ENCODE results near the gene TTC38. TPM values are rescaled to one million over a fixed set of nuclear protein-coding genes. Genes with fewer than 3 reads are reported as not detected.
"Not testable (repeated sequence)": the region's sequence is repeated elsewhere in the genome, so short reads cannot be mapped to it uniquely, and the experiment has no call there.

TTC38 gene
- polyA plus RNA-seq, 2 of the 4 experiments (the other 2 are of a cell fraction), result 12.4 to 22.1 TPM

- TF ChIP-seq REST (IDR thresholded peaks at IDR 0.05) (no peak), RAD21 (conservative IDR thresholded peaks at IDR 0.05 in 1 of 2, IDR thresholded peaks at IDR 0.05 in 1 of 2) (no peak), KDM5A (IDR thresholded peaks at IDR 0.05) (no peak)
These were observed 44.2 kb downstream of the TTC38 start (continued) for GRCh38 chr22:46312056-46312455.

- H3K27ac ChIP-seq; H3K4me1 ChIP-seq; H3K9me3 ChIP-seq; FAIRE-seq; H3K4me2 ChIP-seq; POLR2A ChIA-PET; ATAC-seq; H3K4me3 ChIP-seq; DNase-seq (ENCODE audit: low read depth in 1 of 2, low spot score in 1 of 2): not testable (repeated sequence)
- WGBS (ENCODE audit: missing lambda C conversion rate), result 88% methylated on average over 2 of the region's 2 CpGs
- CTCF ChIA-PET, result interaction anchor here (0.6 to 20.1 kb wide), 12 partner anchors 10 to 319 kb away, joined by 3 to 272 read pairs (median 4); no protein-coding TSS in a partner anchor
These were observed 45.0 kb downstream of the TTC38 start for GRCh38 chr22:46312848-46313247.

GRCh38 chr22:46315976-46316375, 48.2 kb downstream of the TTC38 start:
- Histone ChIP-seq H3K4me1 (no peaks in the 10 kb centered on the region), H3K27ac (no peak overlapping the region), H3K4me2 (no peak overlapping the region), H3K4me3 (no peak overlapping the region), H3K9me3 (no peaks in the 10 kb centered on the region)
- ATAC-seq (no peak), FAIRE-seq (no peak), DNase-seq (ENCODE audit: low read depth in 1 of 2, low spot score in 1 of 2) (no peak)
- TF ChIP-seq HEYL (CRISPR knock-in tag; IDR thresholded peaks at IDR 0.05) (no peak), JUN (IDR thresholded peaks at IDR 0.05) (no peak), RARB (CRISPR knock-in tag; IDR thresholded peaks at IDR 0.05) (no peak), MAX (IDR thresholded peaks at IDR 0.05) (no peak), BHLHE40 (IDR thresholded peaks at IDR 0.05; ENCODE audit: low read depth, low read length) (no peak), TFCP2L1 (CRISPR knock-in tag; IDR thresholded peaks at IDR 0.05) (no peak), FOSB (CRISPR knock-in tag; IDR thresholded peaks at IDR 0.05) (no peak), CBX2 (IDR thresholded peaks at IDR 0.05; ENCODE audit: borderline replicate concordance, low read depth) (no peak), MYC (IDR thresholded peaks at IDR 0.05; ENCODE audit: borderline replicate concordance, low read length) (no peak), ZC3H11A (IDR thresholded peaks at IDR 0.05) (no peak)
- ChIA-PET CTCF (interaction anchor here (0.6 to 20.1 kb wide), 10 partner anchors 7 to 320 kb away, joined by 3 to 272 read pairs (median 6); no protein-coding TSS in a partner anchor), POLR2A (no interaction called here)
- 91% methylated on average over 8 of the region's 12 CpGs for WGBS (ENCODE audit: missing lambda C conversion rate)

GRCh38 chr22:46317646-46318045, 49.8 kb downstream of the TTC38 start:
- Histone ChIP-seq H3K4me3 (no peak overlapping the region), H3K27ac (no peak overlapping the region), H3K4me2 (no peak overlapping the region), H3K4me1 (no peaks in the 10 kb centered on the region), H3K9me3 (no peaks in the 10 kb centered on the region)
- WGBS (ENCODE audit: missing lambda C conversion rate), result 92% methylated on average over 20 of the region's 20 CpGs
- CTCF ChIA-PET, result interaction anchor here (0.8 to 20.1 kb wide), 5 partner anchors 14 to 322 kb away, joined by 3 to 272 read pairs (median 21); no protein-coding TSS in a partner anchor
- DNase-seq (ENCODE audit: low read depth in 1 of 2, low spot score in 1 of 2) (no peak), FAIRE-seq (no peak), ATAC-seq (no peak)
- POLR2A ChIA-PET, result no interaction called here
- no peak for TF ChIP-seq TP53 (CRISPR knock-in tag; IDR thresholded peaks at IDR 0.05)
- no peak for TF ChIP-seq NR3C1 (IDR thresholded peaks at IDR 0.05)
- no peak for TF ChIP-seq JUNB (IDR thresholded peaks at IDR 0.05)
- no peak for TF ChIP-seq RCOR1 (IDR thresholded peaks at IDR 0.05; ENCODE audit: low read depth, low read length)
- TF ChIP-seq NFE2L2 (conservative IDR thresholded peaks at IDR 0.05; ENCODE audit: low read length), result no peak
- TF ChIP-seq HOXB5 (CRISPR knock-in tag; IDR thresholded peaks at IDR 0.05), result no peak
- TF ChIP-seq PBX3 (IDR thresholded peaks at IDR 0.05), result no peak
- TF ChIP-seq EHMT2 (IDR thresholded peaks at IDR 0.05; ENCODE audit: low read depth), result no peak
- no peak for TF ChIP-seq FOXS1 (CRISPR knock-in tag; IDR thresholded peaks at IDR 0.05)
- TF ChIP-seq RNF2 (IDR thresholded peaks at IDR 0.05; ENCODE audit: borderline replicate concordance, low read depth), result no peak
- TF ChIP-seq RAD21 (conservative IDR thresholded peaks at IDR 0.05 in 1 of 2, IDR thresholded peaks at IDR 0.05 in 1 of 2), result no peak
- TF ChIP-seq BCL3 (IDR thresholded peaks at IDR 0.05), result no peak
- no peak for TF ChIP-seq MAFK (IDR thresholded peaks at IDR 0.05; ENCODE audit: partially characterized antibody)
